Measurements from ENCODE around the gene ZBP1.

- TF ChIP-seq SUZ12 (IDR thresholded peaks at IDR 0.05), result no peak
- no peak for TF ChIP-seq SP1 (IDR thresholded peaks at IDR 0.05)
Observed at GRCh38 chr20:57601211-57601570, 19.0 kb downstream of the ZBP1 start.

Measured in HEK293T (cell line).